Endothelial cell of umbilical vein (primary cell): ENCODE data around the gene LAMP5. TPM values are rescaled to one million over a fixed set of nuclear protein-coding genes. Genes with fewer than 3 reads are reported as not detected.

ENCODE experiments used
- BruUV-seq: library from RNA; stranded (reverse); fragments of 400-500 nt; replicated peaks from 2 replicates; lab custom pipeline; 2021; lab: Mats Ljungman, UMichigan
- CTCF ChIA-PET: fragments of 300-600, 350-600 bp; sonication (Branson Sonifier 250); formaldehyde crosslinking; loops from one replicate; lab custom pipeline; 2021; ENCODE audit warnings: antibody characterized with exemption, inconsistent platforms; lab: Charles Lee
- POLR2A ChIA-PET: fragments of 300-600, 350-600 bp; sonication (Branson Sonifier 250); formaldehyde crosslinking; loops from one replicate; lab custom pipeline; 2021; ENCODE audit warnings: antibody characterized with exemption, inconsistent platforms; lab: Charles Lee
- DNase-seq: peaks from one replicate; pipeline ENCODE4 v3.0.0-alpha.2; 2011; ENCODE audit warnings: low read depth, low spot score
- FAIRE-seq: peaks from 2 replicates; lab custom pipeline; 2011; peaks lifted over from hg19 to GRCh38; lab: Jason Lieb, UNC
- H2AFZ ChIP-seq: 2 replicates; pipeline ENCODE4 v1.6.0; 2012; ENCODE audit warnings: low read depth, low read length, control low read depth, inconsistent platforms
- H3K27ac ChIP-seq: 2 replicates; pipeline ENCODE4 v1.5.1; 2011; ENCODE audit warnings: low read depth, mild to moderate bottlenecking, control low read depth, low read length, moderate library complexity; ENCODE audit not compliant: insufficient read depth
- H3K27me3 ChIP-seq, 2 experiments: 2 replicates each; pipeline versions ENCODE4 v1.6.0 to v1.6.1; 2011; ENCODE audit warnings: low read length in 2 of 2, mixed read lengths in 1 of 2; ENCODE audit not compliant: control insufficient read depth in 2 of 2, insufficient read depth in 2 of 2
- H3K36me3 ChIP-seq, 2 experiments: 2 replicates in 1 of 2; 3 replicates in 1 of 2; pipeline ENCODE4 v1.5.1; 2011; ENCODE audit warnings: low read length in 2 of 2, mild to moderate bottlenecking in 1 of 2, moderate library complexity in 1 of 2; ENCODE audit not compliant: control insufficient read depth in 2 of 2, insufficient read depth in 2 of 2; ENCODE audit errors: extremely low read depth in 1 of 2
- H3K4me1 ChIP-seq: 3 replicates; pipeline ENCODE4 v1.5.1; 2011; ENCODE audit warnings: mild to moderate bottlenecking, low read length; ENCODE audit not compliant: control insufficient read depth, insufficient read depth; ENCODE audit errors: extremely low read depth
- H3K4me2 ChIP-seq: 2 replicates; pipeline ENCODE4 v1.6.1; 2011; ENCODE audit warnings: low read length, control low read depth, mixed read lengths; ENCODE audit not compliant: insufficient read depth
- H3K4me3 ChIP-seq, 3 experiments: fragments of 200-600 bp in 1 of 3; sonication (generic), shearing (Covaris generic) in 1 of 3; replicated peaks in 1 of 3; 2 replicates each; pipeline ENCODE4 v1.5.1; 2011 to 2016; ENCODE audit warnings: control low read depth in 3 of 3, low read length in 3 of 3, mild to moderate bottlenecking in 2 of 3, inconsistent platforms in 1 of 3, low read depth in 1 of 3, moderate library complexity in 1 of 3; ENCODE audit not compliant: insufficient read depth in 1 of 3
- H3K79me2 ChIP-seq: 2 replicates; pipeline ENCODE4 v1.6.0; 2012; ENCODE audit warnings: low read length, inconsistent platforms; ENCODE audit not compliant: control insufficient read depth, insufficient read depth
- H3K9ac ChIP-seq: replicated peaks from 2 replicates; pipeline ENCODE3; 2011; ENCODE audit warnings: low read length, control low read depth; ENCODE audit not compliant: insufficient read depth; ENCODE audit errors: extremely low read depth
- H3K9me1 ChIP-seq: replicated peaks from 3 replicates; pipeline ENCODE4 v1.6.0; 2011; ENCODE audit warnings: mild to moderate bottlenecking, low read length; ENCODE audit not compliant: control insufficient read depth, insufficient read depth; ENCODE audit errors: extremely low read depth
- H3K9me3 ChIP-seq: replicated peaks from 2 replicates; pipeline ENCODE4 v1.5.1; 2012; ENCODE audit warnings: low read length, inconsistent platforms; ENCODE audit not compliant: control insufficient read depth, insufficient read depth
- H4K20me1 ChIP-seq: replicated peaks from 2 replicates; pipeline ENCODE3; 2011; ENCODE audit warnings: mild to moderate bottlenecking, low read length; ENCODE audit not compliant: control insufficient read depth, insufficient read depth; ENCODE audit errors: extremely low read depth
- CTCF ChIP-seq, 2 donors: IDR thresholded peaks; 1 replicate in 1 of 2; 2 replicates in 1 of 2; pipeline ENCODE4 v1.5.1; 2011; ENCODE audit warnings: low read length in 2 of 2, mild to moderate bottlenecking in 2 of 2, moderate library complexity in 2 of 2, control low read depth in 1 of 2, inconsistent platforms in 1 of 2, low read depth in 1 of 2; ENCODE audit not compliant: insufficient read depth in 1 of 2; ENCODE audit errors: extremely low read depth in 1 of 2
- EZH2 ChIP-seq: IDR thresholded peaks from 2 replicates; pipeline ENCODE4 v1.6.1; 2012; ENCODE audit warnings: borderline replicate concordance, low read depth, mild to moderate bottlenecking, moderate library complexity, low read length, inconsistent platforms; ENCODE audit not compliant: severe bottlenecking
- FOS ChIP-seq: IDR thresholded peaks from 2 replicates; pipeline ENCODE4 v1.6.1; 2011; ENCODE audit warnings: mild to moderate bottlenecking, low read length, moderate library complexity, borderline replicate concordance; ENCODE audit not compliant: insufficient read depth
- GATA2 ChIP-seq: IDR thresholded peaks from 2 replicates; pipeline ENCODE4 v1.7.0; 2011; ENCODE audit warnings: low read depth, mild to moderate bottlenecking, moderate library complexity, mixed read lengths, low read length; ENCODE audit not compliant: insufficient read length, insufficient read depth
- JUN ChIP-seq: IDR thresholded peaks from 2 replicates; pipeline ENCODE4 v1.6.1; 2011; ENCODE audit warnings: borderline replicate concordance, low read depth; ENCODE audit not compliant: insufficient read length, insufficient read depth
- MAX ChIP-seq: IDR thresholded peaks from 2 replicates; pipeline ENCODE4 v1.6.1; 2011; ENCODE audit not compliant: insufficient read depth, insufficient read length
- MYC ChIP-seq: IDR thresholded peaks from one replicate; pipeline ENCODE4 v1.6.1; 2011; ENCODE audit warnings: mild to moderate bottlenecking, low read depth, low read length
- POLR2A ChIP-seq: IDR thresholded peaks from 2 replicates; pipeline ENCODE4 v1.6.1; 2012; ENCODE audit warnings: low read depth, mild to moderate bottlenecking, control low read depth, low read length
- POLR2AphosphoS5 ChIP-seq: IDR thresholded peaks from 2 replicates; pipeline ENCODE4 v1.6.1; 2012; ENCODE audit warnings: low read depth, mild to moderate bottlenecking, control low read depth, low read length, moderate library complexity; ENCODE audit not compliant: insufficient read depth
- dilution Hi-C: fragments of 300-500 bp; cut with MboI; formaldehyde crosslinking; loops from one replicate; pipeline ENCODE4 v1.15.0; 2019; ENCODE audit warnings: low sequenced_read_pairs; ENCODE audit not compliant: extremely low pct_ligation_motif_present
- intact Hi-C: fragments of 100-400 bp; cut with micrococcal nuclease; formaldehyde crosslinking; loops from one replicate; pipeline ENCODE4 v1.10.0; 2022
- polyA plus RNA-seq, 4 experiments: library from polyadenylated mRNA; depleted of rRNA in 3 of 4; stranded (reverse) in 3 of 4; unstranded in 1 of 4; fragments of >200 nt; gene quantifications; 2 replicates each; pipeline versions ENCODE4 v1.2.1 to v1.2.3, GENCODE V29; 2011 to 2012; ENCODE audit warnings: missing spikeins in 1 of 4
- total RNA-seq: library from RNA; stranded (reverse); gene quantifications from 2 replicates; pipeline ENCODE4 v1.2.3, GENCODE V29; 2021

The LAMP5 gene
- total and polyA plus RNA-seq, 2 donors (not counting 3 experiments of a cell fraction or from before 2014, with no cell fraction given): not detected

DNA sequence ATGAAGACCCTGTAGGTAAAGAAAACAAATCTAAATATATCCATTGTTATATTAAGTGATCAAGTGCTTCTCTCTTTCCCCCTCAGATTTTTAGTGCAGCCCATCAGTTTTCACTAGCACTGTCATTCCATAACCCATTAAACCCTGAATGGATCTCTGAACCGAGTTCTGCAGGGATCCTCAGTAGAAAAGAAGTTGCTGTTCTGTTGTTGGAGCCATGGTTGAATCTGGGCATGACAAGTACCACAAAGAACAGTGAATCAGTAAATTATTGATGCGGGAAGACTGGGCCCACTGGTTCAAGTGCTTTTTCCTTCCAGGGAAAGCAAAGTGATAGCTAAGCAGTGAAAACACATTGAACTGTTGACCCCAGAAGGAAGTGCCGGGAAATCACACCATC is 60.4 kb downstream of the LAMP5 start:
- no peak for TF ChIP-seq MAX
- TF ChIP-seq JUN: no peak
- no peak for TF ChIP-seq EZH2
- TF ChIP-seq POLR2A: no peak
- TF ChIP-seq MYC: no peak
- TF ChIP-seq POLR2AphosphoS5: no peak
- TF ChIP-seq FOS: no peak
- no peak for TF ChIP-seq CTCF (IDR thresholded peaks at IDR 0.05; ENCODE audit: extremely low read depth in 1 of 2, insufficient read depth in 1 of 2, low read depth in 1 of 2, low read length in 2 of 2)
- no peak for TF ChIP-seq GATA2
- Histone ChIP-seq H3K27me3 (peaks cover 6 to 10% of the 10 kb centered on the region in 2 experiments), H2AFZ (no peak overlapping the region), H3K9me1 (no peaks in the 10 kb centered on the region), H3K79me2 (no peaks in the 10 kb centered on the region), H4K20me1 (no peaks in the 10 kb centered on the region), H3K4me2 (no peak overlapping the region), H3K4me3 (no peak overlapping the region), H3K27ac (no peak overlapping the region), H3K9me3 (no peaks in the 10 kb centered on the region), H3K4me1 (no peaks in the 10 kb centered on the region), H3K36me3 (no peaks in the 10 kb centered on the region), H3K9ac (no peak overlapping the region)
- CTCF ChIA-PET: no interaction called here
- no TSS peak for BruUV-seq
- no peak for DNase-seq
- dilution Hi-C loops (no loop called here), intact Hi-C loops (no loop called here)
- POLR2A ChIA-PET: no interaction called here
- FAIRE-seq: no peak
